GM19193 (cell line): ENCODE data around the gene PTCSC3.

ENCODE experiments used
- POLR2A ChIP-seq: IDR thresholded peaks from 4 replicates; pipeline ENCODE4 v1.6.1; 2011; ENCODE audit not compliant: insufficient read depth, insufficient read length; ENCODE audit errors: extremely low read depth

Gene PTCSC3

DNA sequence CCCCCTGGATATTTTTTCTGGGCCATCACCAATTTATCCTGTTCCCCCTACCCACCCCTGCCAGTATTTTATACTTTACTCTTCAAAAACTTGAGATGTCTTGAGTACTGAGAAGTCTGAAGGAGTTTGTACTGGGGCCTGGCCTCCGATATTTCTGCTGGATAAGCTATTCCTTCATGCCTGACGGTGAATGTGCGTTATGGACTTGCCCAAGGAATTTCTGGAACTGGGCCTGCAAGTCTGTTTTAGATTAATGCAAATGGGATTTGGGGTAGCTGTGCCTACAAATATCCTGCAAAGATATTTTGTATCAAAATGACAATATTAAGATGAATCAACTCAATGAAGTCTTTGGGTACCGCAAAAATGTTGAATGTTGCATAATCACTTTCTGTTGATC lies at the start of gene PTCSC3:
PTCSC3 (minus strand) TSS at position 199 of the 400 bp plus-strand sequence.
- no peak for TF ChIP-seq POLR2A

GRCh38 chr14:36226164-36226563 lies 49.6 kb upstream of the PTCSC3 start:
- no peak for TF ChIP-seq POLR2A

- no peak for TF ChIP-seq POLR2A
Observed at GRCh38 chr14:36224176-36224575, 47.7 kb upstream of the PTCSC3 start.

GRCh38 chr14:36223558-36223957 lies 47.0 kb upstream of the PTCSC3 start:
- no peak for TF ChIP-seq POLR2A

GRCh38 chr14:36222952-36223468 lies 46.5 kb upstream of the PTCSC3 start:
- no peak for TF ChIP-seq POLR2A

- TF ChIP-seq POLR2A, result no peak
Observed at GRCh38 chr14:36222337-36222736, 45.8 kb upstream of the PTCSC3 start.

- TF ChIP-seq POLR2A, result no peak
Observed at GRCh38 chr14:36221112-36221511, 44.6 kb upstream of the PTCSC3 start.

DNA sequence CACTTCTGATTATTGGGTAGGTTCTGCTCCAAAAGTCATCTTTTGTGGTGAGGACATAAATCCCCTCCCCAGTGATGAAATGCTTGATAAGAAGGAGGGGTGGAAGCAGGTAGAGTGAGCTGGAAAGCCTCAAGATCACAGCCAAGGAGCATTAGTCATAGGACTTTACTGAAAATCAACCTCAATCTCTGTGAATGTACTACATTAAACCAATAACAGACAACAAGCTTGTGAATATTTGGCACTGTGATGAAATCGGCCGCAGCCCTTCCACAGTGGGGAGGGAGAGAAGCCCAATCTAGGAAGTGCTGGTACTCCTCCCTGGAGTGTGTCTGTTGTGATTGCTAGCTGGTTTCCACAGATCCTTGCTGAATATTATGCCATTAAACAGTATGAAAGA lies 41.2 kb upstream of the PTCSC3 start:
- TF ChIP-seq POLR2A, result no peak

DNA sequence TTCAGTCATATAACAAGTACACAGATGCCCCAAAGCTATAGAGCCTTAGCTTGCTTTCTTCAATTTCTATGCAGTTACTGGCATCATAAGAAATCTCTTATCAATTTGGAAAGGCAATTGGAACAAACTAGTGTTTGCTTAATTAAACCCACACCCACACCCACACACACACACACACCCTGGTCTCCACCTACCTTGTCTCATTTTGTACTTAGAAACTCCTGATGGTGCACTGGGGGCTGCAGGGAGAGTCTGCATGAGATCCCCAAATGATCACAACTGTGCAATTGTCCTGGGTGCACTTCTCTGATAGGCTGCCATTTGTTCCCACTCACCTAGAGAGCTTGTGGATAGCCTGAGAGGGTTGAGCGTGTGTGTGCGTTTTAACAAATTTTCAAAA lies 40.5 kb upstream of the PTCSC3 start:
- no peak for TF ChIP-seq POLR2A

GRCh38 chr14:36215217-36215598 lies 38.7 kb upstream of the PTCSC3 start:
- TF ChIP-seq POLR2A, result no peak

DNA sequence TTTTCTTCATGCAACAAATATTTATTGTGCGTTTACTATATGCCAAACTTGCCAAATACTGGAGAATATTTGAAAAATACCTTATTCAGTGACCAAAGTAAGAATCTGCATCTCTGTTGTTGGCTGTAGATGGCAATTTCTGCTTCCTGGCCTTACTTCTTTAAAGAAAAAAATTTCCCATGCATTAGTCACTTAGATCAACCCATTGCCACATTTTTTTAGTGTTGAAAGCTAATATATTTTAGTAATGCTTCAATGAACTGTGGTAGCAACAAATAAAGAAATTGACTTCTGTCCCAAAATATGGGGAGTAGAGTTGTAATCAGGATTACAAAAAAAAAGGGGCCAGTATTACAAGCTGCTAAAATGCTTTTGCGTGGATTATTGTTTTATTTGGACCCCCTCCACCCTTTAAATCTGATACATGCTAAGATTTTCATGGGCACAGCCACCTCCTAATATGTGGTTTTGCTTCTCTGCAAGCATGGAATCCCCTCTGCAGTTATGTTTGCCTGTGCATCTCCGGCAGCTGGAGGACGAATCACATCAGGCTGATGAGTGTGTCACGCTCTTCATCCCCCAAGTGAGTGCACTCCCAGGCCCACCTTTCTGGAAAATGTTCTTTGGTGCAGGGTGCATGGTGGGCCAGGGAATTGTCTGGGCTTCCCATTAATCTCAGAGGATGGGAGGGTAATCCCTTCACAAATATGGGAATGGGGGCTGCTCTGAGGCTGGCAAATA lies 38.1 kb upstream of the PTCSC3 start:
- TF ChIP-seq POLR2A, result no peak

DNA sequence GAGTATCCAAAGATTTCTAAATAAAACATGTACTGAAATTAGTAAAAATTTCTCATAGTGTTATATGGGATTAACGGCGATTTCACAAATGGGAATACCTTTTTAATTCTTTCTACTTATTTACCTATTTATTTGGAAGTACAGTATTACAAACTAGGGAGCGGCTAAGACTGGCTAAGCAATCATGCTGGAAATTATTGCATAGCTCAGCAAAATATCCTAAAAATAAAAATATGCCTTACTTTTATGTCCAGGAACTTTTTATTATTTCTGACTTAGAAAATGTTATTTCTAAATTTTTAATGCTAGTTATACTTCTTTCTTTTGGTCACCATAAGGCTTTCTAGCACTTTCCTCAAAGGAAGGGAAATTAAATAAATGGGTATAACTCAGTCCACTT lies 36.5 kb upstream of the PTCSC3 start:
- no peak for TF ChIP-seq POLR2A

- TF ChIP-seq POLR2A, result no peak
Observed at GRCh38 chr14:36212577-36212976, 36.1 kb upstream of the PTCSC3 start.

DNA sequence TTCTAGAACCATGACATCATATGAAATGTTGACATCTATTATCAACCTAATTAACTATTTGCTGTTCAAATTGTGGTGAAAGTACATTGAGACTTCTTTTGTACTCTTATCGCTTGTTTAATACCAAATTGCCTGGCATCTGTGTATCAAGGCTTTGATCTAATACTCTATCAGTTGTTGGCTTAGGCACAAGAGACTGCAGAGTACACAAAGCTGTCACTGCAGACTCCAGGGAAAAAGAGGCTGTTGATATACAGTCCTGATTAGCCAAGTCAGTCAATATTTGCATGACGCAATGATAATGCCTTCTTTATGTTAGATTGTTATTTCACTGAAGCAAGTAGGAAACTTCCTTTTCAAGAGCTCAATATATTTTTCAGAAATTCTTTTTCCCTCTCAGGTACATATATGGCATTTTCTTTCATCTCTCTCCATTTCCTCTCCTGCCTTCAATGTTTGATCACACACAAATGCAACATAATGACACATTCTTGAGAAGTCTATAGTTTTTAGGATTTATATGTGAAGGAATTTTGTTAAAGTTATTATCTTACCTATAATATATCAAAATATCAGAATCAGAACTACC lies 32.3 kb upstream of the PTCSC3 start:
- TF ChIP-seq POLR2A, result no peak

GRCh38 chr14:36207500-36207899 lies 31.0 kb upstream of the PTCSC3 start:
- TF ChIP-seq POLR2A, result no peak

DNA sequence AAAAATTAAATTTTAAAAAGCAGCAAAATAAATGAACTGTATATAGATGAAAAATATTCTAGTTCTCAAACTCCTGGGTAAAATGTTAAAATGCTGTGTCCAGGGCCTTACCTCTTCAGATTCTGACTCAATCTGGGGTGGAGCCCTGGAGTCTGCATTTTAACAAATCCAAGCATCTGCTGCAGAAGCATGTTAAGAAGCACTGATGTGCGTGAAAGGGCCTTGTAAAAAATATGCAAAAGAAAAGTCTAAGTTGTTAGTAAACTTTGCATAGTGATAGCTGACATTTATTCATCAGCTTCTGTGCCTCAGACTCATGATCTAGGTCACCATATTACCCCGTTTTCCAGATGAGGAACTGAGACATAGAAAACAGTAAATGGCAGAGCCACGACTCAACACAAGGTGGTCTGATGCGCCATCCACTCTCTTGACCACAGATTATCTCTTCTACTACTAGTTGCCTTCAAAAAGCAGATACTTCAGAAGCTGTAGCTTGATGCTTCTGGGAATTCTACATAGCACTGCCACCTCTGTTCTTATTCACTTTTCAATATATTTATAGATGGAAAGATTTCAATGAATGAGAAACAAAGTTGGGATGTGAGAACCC lies 28.0 kb upstream of the PTCSC3 start:
- TF ChIP-seq POLR2A, result no peak

DNA sequence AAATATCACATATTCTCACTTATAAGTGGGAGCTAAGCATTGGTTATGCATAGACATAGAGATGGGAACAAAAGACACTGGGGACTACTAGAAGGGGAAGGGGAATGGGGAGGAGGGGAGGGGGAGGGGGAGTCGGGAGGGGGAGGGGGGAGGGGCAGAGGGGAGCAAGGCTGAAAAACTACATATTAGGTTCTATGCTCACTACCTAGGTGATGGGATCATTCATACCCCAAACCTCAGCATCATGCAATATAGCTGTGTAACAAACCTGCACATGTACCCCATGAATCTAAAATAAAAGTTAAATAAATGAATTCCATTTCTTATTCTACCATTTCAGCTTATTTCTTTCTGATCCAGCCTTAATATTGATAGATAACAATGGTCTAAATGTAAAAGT lies 21.9 kb upstream of the PTCSC3 start:
- TF ChIP-seq POLR2A, result no peak

GRCh38 chr14:36194663-36195062 lies 18.1 kb upstream of the PTCSC3 start:
- TF ChIP-seq POLR2A, result no peak
